Esophagus muscularis mucosa (tissue), 4 donors: ENCODE results near the gene NFRKB.

Experiments used
- EP300 ChIP-seq: sonication (generic); formaldehyde crosslinking; IDR thresholded peaks from one replicate; pipeline ENCODE4 v1.6.1; 2017; ENCODE audit warnings: antibody characterized with exemption
- POLR2A ChIP-seq: fragments of 450-650 bp; IDR thresholded peaks from one replicate; pipeline ENCODE4 v1.6.1; 2017; ENCODE audit warnings: antibody characterized with exemption, moderate library complexity, mild to moderate bottlenecking, low read depth
- TF ChIP-seq, protein P1 (sequence below), 3 experiments: fragments of 200-600 bp in 2 of 3; fragments of 450-650 bp in 1 of 3; sonication (generic) in 2 of 3; IDR thresholded peaks; one replicate each; pipeline ENCODE4 v1.5.1; 2017 to 2019; ENCODE audit warnings: antibody characterized with exemption in 3 of 3, mild to moderate bottlenecking in 2 of 3, moderate library complexity in 1 of 3

DNA sequence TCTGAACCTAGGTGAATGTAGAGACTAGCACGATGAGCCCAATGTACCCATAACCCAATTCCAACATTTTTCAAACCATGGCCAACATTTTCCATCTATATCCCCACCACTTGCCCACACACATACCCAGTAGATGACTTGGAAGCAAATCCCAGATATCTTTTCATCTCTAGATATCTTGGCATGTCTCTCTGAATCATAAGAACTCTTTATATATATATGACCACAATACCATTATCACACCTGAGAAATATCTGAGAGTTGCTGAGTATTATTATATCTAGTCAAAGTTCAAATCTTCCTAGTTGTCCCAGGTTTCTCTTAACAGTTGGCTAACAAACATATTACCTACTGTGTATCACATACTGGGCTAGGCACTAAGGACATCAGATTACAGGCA, 37.9 kb upstream of the NFRKB start:
- no peak for TF ChIP-seq POLR2A
- TF ChIP-seq, protein P1, sequence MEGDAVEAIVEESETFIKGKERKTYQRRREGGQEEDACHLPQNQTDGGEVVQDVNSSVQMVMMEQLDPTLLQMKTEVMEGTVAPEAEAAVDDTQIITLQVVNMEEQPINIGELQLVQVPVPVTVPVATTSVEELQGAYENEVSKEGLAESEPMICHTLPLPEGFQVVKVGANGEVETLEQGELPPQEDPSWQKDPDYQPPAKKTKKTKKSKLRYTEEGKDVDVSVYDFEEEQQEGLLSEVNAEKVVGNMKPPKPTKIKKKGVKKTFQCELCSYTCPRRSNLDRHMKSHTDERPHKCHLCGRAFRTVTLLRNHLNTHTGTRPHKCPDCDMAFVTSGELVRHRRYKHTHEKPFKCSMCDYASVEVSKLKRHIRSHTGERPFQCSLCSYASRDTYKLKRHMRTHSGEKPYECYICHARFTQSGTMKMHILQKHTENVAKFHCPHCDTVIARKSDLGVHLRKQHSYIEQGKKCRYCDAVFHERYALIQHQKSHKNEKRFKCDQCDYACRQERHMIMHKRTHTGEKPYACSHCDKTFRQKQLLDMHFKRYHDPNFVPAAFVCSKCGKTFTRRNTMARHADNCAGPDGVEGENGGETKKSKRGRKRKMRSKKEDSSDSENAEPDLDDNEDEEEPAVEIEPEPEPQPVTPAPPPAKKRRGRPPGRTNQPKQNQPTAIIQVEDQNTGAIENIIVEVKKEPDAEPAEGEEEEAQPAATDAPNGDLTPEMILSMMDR (IDR thresholded peaks at IDR 0.05): no peak
- TF ChIP-seq EP300: no peak
